Activated CD4-positive, alpha-beta memory T cell treated with anti-CD3 and anti-CD28 coated beads, Interleukin-2, amount 10 ng/mL, durations not matched to agents 7 days and 5 days (primary cell): ENCODE measurements around the gene CLDN19. TPM values are rescaled to one million over a fixed set of nuclear protein-coding genes. Genes with fewer than 3 reads are reported as not detected.
"Not testable (repeated sequence)": the region's sequence is repeated elsewhere in the genome, so short reads cannot be mapped to it uniquely, and the experiment has no call there.

ENCODE experiments used
- CTCF ChIA-PET: fragments of 350-600 bp; sonication (Branson Sonifier 250); formaldehyde crosslinking; loops from one replicate; lab custom pipeline; 2021; ENCODE audit warnings: antibody characterized with exemption, inconsistent platforms; lab: Charles Lee
- POLR2A ChIA-PET: fragments of 350-600 bp; sonication (Branson Sonifier 250); formaldehyde crosslinking; loops from one replicate; lab custom pipeline; 2021; ENCODE audit warnings: antibody characterized with exemption; lab: Charles Lee
- DNase-seq: peaks from one replicate; pipeline ENCODE4 v3.0.0-alpha.2; 2020
- H3K27ac Mint-ChIP-seq: one replicate; pipeline ENCODE4 v1.8.0; 2021; ENCODE audit warnings: mild to moderate bottlenecking, mixed read lengths
- H3K27me3 Mint-ChIP-seq: one replicate; pipeline ENCODE4 v1.8.0; 2021; ENCODE audit warnings: mixed read lengths
- H3K36me3 Mint-ChIP-seq: one replicate; pipeline ENCODE4 v1.8.0; 2021; ENCODE audit warnings: low read depth, mixed read lengths
- H3K4me1 Mint-ChIP-seq: one replicate; pipeline ENCODE4 v1.8.0; 2021; ENCODE audit warnings: mixed read lengths
- H3K4me3 Mint-ChIP-seq: one replicate; pipeline ENCODE4 v1.8.0; 2021; ENCODE audit warnings: mild to moderate bottlenecking, mixed read lengths
- H3K9me3 Mint-ChIP-seq: one replicate; pipeline ENCODE4 v1.8.0; 2021; ENCODE audit warnings: mixed read lengths
- total RNA-seq, 2 experiments: library from RNA; stranded (reverse); gene quantifications; one replicate each; pipeline ENCODE4 v1.2.3, GENCODE V29; 2021

Gene CLDN19
- total RNA-seq, 2 experiments from 2014 or later: not detected

- ChIA-PET CTCF (no interaction called here), POLR2A (no interaction called here)
- H3K9me3 Mint-ChIP-seq: no peaks in the 10 kb centered on the region
- H3K27me3 Mint-ChIP-seq: peaks cover 1% of the 10 kb centered on the region
- no peaks in the 10 kb centered on the region for H3K4me1 Mint-ChIP-seq
- H3K4me3 Mint-ChIP-seq: no peak overlapping the region
- DNase-seq: no peak
- H3K27ac Mint-ChIP-seq: no peak overlapping the region
- H3K36me3 Mint-ChIP-seq: peaks cover 12% of the 10 kb centered on the region
These were observed 19.2 kb downstream of the CLDN19 start for GRCh38 chr1:42720868-42721267.

DNA sequence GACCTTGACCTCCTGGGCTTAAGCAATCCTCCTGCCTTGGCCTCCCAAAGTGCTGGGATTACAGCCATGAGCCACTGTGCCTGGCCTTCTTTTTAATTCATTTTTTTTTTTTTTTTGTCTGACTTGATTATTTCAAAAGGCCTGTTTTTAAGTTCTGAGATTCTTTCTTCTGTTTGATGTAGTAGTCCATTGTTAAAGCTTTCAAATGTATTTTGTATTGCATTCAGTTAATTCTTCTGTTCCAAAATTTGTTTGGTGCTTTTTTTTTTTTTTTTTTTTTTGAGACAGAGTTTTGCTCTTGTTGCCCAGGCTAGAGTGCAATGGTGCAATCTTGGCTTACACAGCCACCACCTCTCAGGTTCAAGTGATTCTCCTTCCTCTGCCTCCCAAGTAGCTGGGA lies 25.6 kb downstream of the CLDN19 start:
- CTCF ChIA-PET, H3K27ac Mint-ChIP-seq, H3K4me3 Mint-ChIP-seq, DNase-seq, H3K27me3 Mint-ChIP-seq, POLR2A ChIA-PET: not testable (repeated sequence)
- H3K36me3 Mint-ChIP-seq: peaks cover 62% of the 10 kb centered on the region
- peaks cover 10% of the 10 kb centered on the region for H3K4me1 Mint-ChIP-seq
- H3K9me3 Mint-ChIP-seq: peaks cover 14% of the 10 kb centered on the region

- H3K27me3 Mint-ChIP-seq: no peaks in the 10 kb centered on the region
- H3K4me1 Mint-ChIP-seq: peaks cover 10% of the 10 kb centered on the region
- H3K9me3 Mint-ChIP-seq: peaks cover 14% of the 10 kb centered on the region
- no peak overlapping the region for H3K27ac Mint-ChIP-seq
- ChIA-PET POLR2A (interaction anchor here (0.9 kb wide), 1 partner anchor 10 kb away, joined by 3 read pairs; no protein-coding TSS in a partner anchor), CTCF (no interaction called here)
- H3K36me3 Mint-ChIP-seq: peaks cover 67% of the 10 kb centered on the region
- DNase-seq: no peak
- H3K4me3 Mint-ChIP-seq: no peak overlapping the region
These were observed 26.7 kb downstream of the CLDN19 start for GRCh38 chr1:42713293-42713692.

DNA sequence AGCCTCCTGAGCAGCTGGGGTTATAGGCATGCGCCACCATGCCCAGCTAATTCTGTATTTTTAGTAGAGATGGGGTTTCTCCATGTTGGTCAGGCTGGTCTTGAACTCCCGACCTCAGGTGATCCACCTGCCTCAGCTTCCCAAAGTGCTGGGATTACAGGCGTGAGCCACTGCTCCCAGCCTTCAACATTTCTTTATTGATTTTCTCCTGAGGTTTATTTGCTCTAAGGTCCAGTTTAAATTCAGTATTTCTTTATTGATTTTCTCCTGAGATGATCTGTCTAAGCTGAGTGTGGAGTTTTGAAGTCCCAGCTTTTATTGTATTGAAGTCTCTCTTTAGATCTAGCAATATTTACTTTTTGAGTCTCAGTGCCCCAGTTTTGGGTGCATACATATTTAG lies 27.2 kb downstream of the CLDN19 start:
- H3K4me3 Mint-ChIP-seq, DNase-seq, H3K27ac Mint-ChIP-seq, H3K27me3 Mint-ChIP-seq, CTCF ChIA-PET: not testable (repeated sequence)
- peaks cover 10% of the 10 kb centered on the region for H3K4me1 Mint-ChIP-seq
- POLR2A ChIA-PET: interaction anchor here (0.9 kb wide), 1 partner anchor 11 kb away, joined by 3 read pairs; no protein-coding TSS in a partner anchor
- H3K9me3 Mint-ChIP-seq: peaks cover 14% of the 10 kb centered on the region
- H3K36me3 Mint-ChIP-seq: peaks cover 72% of the 10 kb centered on the region

DNA sequence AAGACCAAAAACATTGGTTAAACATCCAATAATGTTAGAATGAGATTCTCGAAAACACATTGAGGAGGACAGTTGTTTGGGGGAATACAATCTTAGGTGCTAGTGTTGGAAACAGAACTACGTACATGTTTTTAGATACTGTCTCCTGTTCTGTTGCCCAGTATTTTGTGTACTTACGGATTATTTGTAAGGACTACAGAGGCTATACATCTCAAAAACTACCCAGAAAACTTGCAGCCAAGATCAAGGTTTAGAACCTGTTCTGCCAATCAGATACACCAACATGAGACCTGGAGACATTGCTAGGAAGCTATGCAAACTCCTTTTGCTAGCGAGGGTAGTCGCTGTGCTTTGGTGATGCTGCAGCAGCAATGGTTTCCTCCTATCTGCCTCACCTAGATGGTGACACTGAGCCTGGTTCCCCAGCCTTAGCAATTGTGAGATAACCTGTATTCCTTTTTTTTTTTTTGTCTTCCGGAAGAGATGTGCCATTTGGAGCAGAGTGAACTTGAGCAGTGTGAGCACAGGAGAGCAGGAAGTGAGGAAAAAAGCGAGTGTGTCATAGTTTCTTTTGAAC lies 36.1 kb downstream of the CLDN19 start:
- no peaks in the 10 kb centered on the region for H3K9me3 Mint-ChIP-seq
- H3K36me3 Mint-ChIP-seq: peaks cover 91% of the 10 kb centered on the region
- ChIA-PET CTCF (interaction anchor here (0.6 kb wide), 1 partner anchor 42 kb away, joined by 3 read pairs; no protein-coding TSS in a partner anchor), POLR2A (no interaction called here)
- no peak overlapping the region for H3K27ac Mint-ChIP-seq
- H3K4me1 Mint-ChIP-seq: no peaks in the 10 kb centered on the region
- H3K27me3 Mint-ChIP-seq: no peaks in the 10 kb centered on the region
- no peak for DNase-seq
- H3K4me3 Mint-ChIP-seq: no peak overlapping the region

- no peaks in the 10 kb centered on the region for H3K27me3 Mint-ChIP-seq
- H3K36me3 Mint-ChIP-seq: peaks cover 98% of the 10 kb centered on the region
- no peak for DNase-seq
- ChIA-PET CTCF (no interaction called here), POLR2A (no interaction called here)
- H3K9me3 Mint-ChIP-seq: no peaks in the 10 kb centered on the region
- no peak overlapping the region for H3K4me3 Mint-ChIP-seq
- H3K27ac Mint-ChIP-seq: no peak overlapping the region
- H3K4me1 Mint-ChIP-seq: peaks cover 4% of the 10 kb centered on the region
These were observed 40.0 kb downstream of the CLDN19 start for GRCh38 chr1:42700006-42700405.

GRCh38 chr1:42698081-42698813 lies 41.8 kb downstream of the CLDN19 start:
- POLR2A ChIA-PET: interaction anchor here (1.0 kb wide), 1 partner anchor 40 kb away, joined by 5 read pairs; the partner anchor contains the start of gene PPIH
- H3K27ac Mint-ChIP-seq: no peak overlapping the region
- no peak for DNase-seq
- CTCF ChIA-PET: no interaction called here
- H3K4me3 Mint-ChIP-seq: no peak overlapping the region
- peaks cover 16% of the 10 kb centered on the region for H3K4me1 Mint-ChIP-seq
- no peaks in the 10 kb centered on the region for H3K9me3 Mint-ChIP-seq
- no peaks in the 10 kb centered on the region for H3K27me3 Mint-ChIP-seq
- H3K36me3 Mint-ChIP-seq: peaks cover 96% of the 10 kb centered on the region

- CTCF ChIA-PET: interaction anchor here (3.7 kb wide), 1 partner anchor 11 kb away, joined by 17 read pairs; the partner anchor contains the start of gene YBX1
- no peak for DNase-seq
- Mint-ChIP-seq H3K36me3 (peaks cover 74% of the 10 kb centered on the region), H3K27ac (peak overlapping the region; percentile 26), H3K4me3 (no peak overlapping the region), H3K9me3 (no peaks in the 10 kb centered on the region), H3K27me3 (no peaks in the 10 kb centered on the region), H3K4me1 (peaks cover 62% of the 10 kb centered on the region)
- POLR2A ChIA-PET: interaction anchor here (1.3 to 7.1 kb wide), 3 partner anchors 10 to 73 kb away, joined by 4 to 64 read pairs (median 16); partner anchors contain the start of genes PPIH and YBX1
These were observed 47.1 kb downstream of the CLDN19 start for GRCh38 chr1:42692911-42693310.

DNA sequence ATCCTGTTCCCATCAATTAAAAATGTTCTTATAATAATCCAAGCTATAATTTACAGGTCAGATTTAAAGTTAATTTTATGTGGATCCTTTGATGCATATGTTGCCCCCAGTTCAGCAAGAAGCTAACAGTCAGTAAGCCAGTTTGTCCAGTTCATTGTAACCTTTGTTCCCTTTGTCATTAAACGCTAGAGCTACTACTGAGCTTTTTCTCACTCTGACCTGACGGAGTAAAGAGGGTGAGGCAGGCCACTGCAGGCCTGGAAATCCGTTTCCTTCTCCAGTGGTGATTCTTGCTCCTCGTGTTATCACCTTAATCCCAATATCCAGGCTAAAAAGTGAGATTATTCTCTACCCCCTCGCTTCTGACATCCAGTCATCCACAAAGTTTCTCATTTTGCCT lies 47.6 kb downstream of the CLDN19 start:
- Mint-ChIP-seq H3K27ac (no peak overlapping the region), H3K4me3 (no peak overlapping the region), H3K4me1 (peaks cover 66% of the 10 kb centered on the region), H3K36me3 (peaks cover 74% of the 10 kb centered on the region), H3K27me3 (no peaks in the 10 kb centered on the region), H3K9me3 (no peaks in the 10 kb centered on the region)
- POLR2A ChIA-PET: interaction anchor here (1.3 to 7.1 kb wide), 4 partner anchors 10 to 235 kb away, joined by 4 to 64 read pairs (median 12); partner anchors contain the start of genes PPIH and YBX1
- DNase-seq: no peak
- CTCF ChIA-PET: interaction anchor here (3.7 kb wide), 1 partner anchor 10 kb away, joined by 17 read pairs; the partner anchor contains the start of gene YBX1

DNA sequence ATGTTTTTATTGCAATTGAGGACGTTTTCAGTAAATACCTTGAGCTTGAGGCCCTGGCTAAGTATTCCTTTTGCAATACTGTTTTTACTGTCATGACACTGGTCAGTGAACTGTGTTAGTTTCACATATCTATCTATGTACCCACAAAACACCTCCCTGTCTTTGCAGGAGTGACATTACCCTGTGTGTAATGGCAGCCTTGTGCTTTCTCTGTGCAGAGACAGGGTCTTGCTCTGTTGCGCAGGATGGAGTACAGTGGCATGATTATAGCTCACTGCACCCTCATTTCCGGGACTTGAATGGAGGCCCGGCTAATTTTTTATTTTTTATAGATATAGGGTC lies 48.9 kb downstream of the CLDN19 start:
- H3K27ac Mint-ChIP-seq: peak overlapping the region; percentile 13
- H3K4me1 Mint-ChIP-seq: peaks cover 79% of the 10 kb centered on the region
- no peaks in the 10 kb centered on the region for H3K27me3 Mint-ChIP-seq
- no peak for DNase-seq
- peaks cover 66% of the 10 kb centered on the region for H3K36me3 Mint-ChIP-seq
- H3K4me3 Mint-ChIP-seq: no peak overlapping the region
- CTCF ChIA-PET: interaction anchor here (1.1 to 3.7 kb wide), 3 partner anchors 9 to 110 kb away, joined by 3 to 17 read pairs (median 3); partner anchors contain the start of genes PPIH and YBX1
- H3K9me3 Mint-ChIP-seq: no peaks in the 10 kb centered on the region
- POLR2A ChIA-PET: interaction anchor here (1.1 to 7.1 kb wide), 4 partner anchors 9 to 234 kb away, joined by 3 to 64 read pairs (median 12); partner anchors contain the start of genes PPIH and YBX1

GRCh38 chr1:42690477-42691156 lies 49.4 kb downstream of the CLDN19 start:
- no peak for DNase-seq
- Mint-ChIP-seq H3K9me3 (no peaks in the 10 kb centered on the region), H3K4me3 (no peak overlapping the region), H3K27me3 (no peaks in the 10 kb centered on the region), H3K4me1 (peaks cover 83% of the 10 kb centered on the region), H3K27ac (peak overlapping the region; percentile 13), H3K36me3 (peaks cover 61% of the 10 kb centered on the region)
- POLR2A ChIA-PET: interaction anchor here (1.0 to 7.1 kb wide), 6 partner anchors 8 to 233 kb away, joined by 3 to 64 read pairs (median 6); partner anchors contain the start of genes C1orf50, P3H1, PPIH and YBX1
- CTCF ChIA-PET: interaction anchor here (1.1 to 3.7 kb wide), 4 partner anchors 9 to 110 kb away, joined by 3 to 17 read pairs (median 4); partner anchors contain the start of genes C1orf50, P3H1, PPIH and YBX1

- peaks cover 60% of the 10 kb centered on the region for H3K36me3 Mint-ChIP-seq
- no peaks in the 10 kb centered on the region for H3K9me3 Mint-ChIP-seq
- DNase-seq: no peak
- no peaks in the 10 kb centered on the region for H3K27me3 Mint-ChIP-seq
- ChIA-PET POLR2A (interaction anchor here (1.0 to 7.1 kb wide), 4 partner anchors 7 to 77 kb away, joined by 3 to 64 read pairs (median 10); partner anchors contain the start of genes C1orf50, P3H1, PPIH and YBX1), CTCF (interaction anchor here (1.1 to 3.7 kb wide), 3 partner anchors 8 to 109 kb away, joined by 3 to 17 read pairs (median 5); partner anchors contain the start of genes C1orf50, P3H1 and YBX1)
- H3K4me3 Mint-ChIP-seq: no peak overlapping the region
- H3K4me1 Mint-ChIP-seq: peaks cover 85% of the 10 kb centered on the region
- H3K27ac Mint-ChIP-seq: peak overlapping the region; percentile 29
These were observed 50.1 kb downstream of the CLDN19 start for GRCh38 chr1:42689912-42690311.
